LHCN-M2 (cell line): ENCODE data around the gene FAM149A. TPM values are rescaled to one million over a fixed set of nuclear protein-coding genes. Genes with fewer than 3 reads are reported as not detected.

Experiments
- DNase-seq: peaks from one replicate; pipeline ENCODE4 v3.0.0-alpha.2; 2012; ENCODE audit warnings: low read depth
- polyA plus RNA-seq: library from polyadenylated mRNA; unstranded; fragments of >200 nt; gene quantifications from one replicate; pipeline ENCODE4 v1.2.1, GENCODE V29; 2012; ENCODE audit warnings: missing spikeins
- total RNA-seq: library from RNA; depleted of rRNA; stranded (reverse); fragments of >200 nt; gene quantifications from 2 replicates; pipeline ENCODE4 v1.2.3, GENCODE V29; 2014; rRNA removed

Gene FAM149A
- 1.3 and 1.6 TPM in 2 replicates for total RNA-seq
- polyA plus RNA-seq = 1.6 TPM

GRCh38 chr4:186104114-186104889 lies at the start of gene FAM149A:
Gene FAM149A, plus strand, starts transcription at chr4:186104704.
- no peak for DNase-seq

- no peak for DNase-seq
These were observed 46.1 kb upstream of the FAM149A start for GRCh38 chr4:186058253-186058979.

GRCh38 chr4:186058980-186059316 lies 45.6 kb upstream of the FAM149A start:
- DNase-seq = no peak

DNA sequence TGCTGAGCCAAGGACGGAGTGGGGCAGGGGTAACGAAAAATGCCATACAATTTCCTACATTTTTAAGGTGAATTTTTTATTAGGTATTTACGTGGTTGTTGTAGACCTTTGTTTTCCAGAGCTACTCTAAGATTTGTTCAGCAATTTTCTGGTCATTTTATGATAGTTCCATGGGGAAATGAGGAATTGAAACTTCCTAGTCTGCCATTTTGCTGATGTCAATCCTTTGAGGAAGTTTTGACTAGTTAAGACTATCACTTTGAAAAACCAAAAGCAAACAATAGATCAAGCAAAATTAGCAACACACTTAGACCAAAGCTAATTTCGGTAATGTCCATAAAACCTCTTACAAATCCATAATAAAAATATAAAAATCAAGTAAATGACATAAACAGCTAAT lies 42.6 kb upstream of the FAM149A start:
- DNase-seq = no peak

GRCh38 chr4:186067757-186068385 lies 36.6 kb upstream of the FAM149A start:
- DNase-seq = peak; percentile 82

- peak; percentile 48 for DNase-seq
These were observed 35.7 kb upstream of the FAM149A start, which contains the start of gene TLR3 for GRCh38 chr4:186068581-186069348. Gene TLR3, plus strand, starts transcription at chr4:186069156. Its CDS starts 7,464 bp downstream, at chr4:186076620.

GRCh38 chr4:186069729-186070128 lies 34.8 kb upstream of the FAM149A start:
- no peak for DNase-seq

GRCh38 chr4:186072516-186072915 lies 32.0 kb upstream of the FAM149A start:
- no peak for DNase-seq

DNA sequence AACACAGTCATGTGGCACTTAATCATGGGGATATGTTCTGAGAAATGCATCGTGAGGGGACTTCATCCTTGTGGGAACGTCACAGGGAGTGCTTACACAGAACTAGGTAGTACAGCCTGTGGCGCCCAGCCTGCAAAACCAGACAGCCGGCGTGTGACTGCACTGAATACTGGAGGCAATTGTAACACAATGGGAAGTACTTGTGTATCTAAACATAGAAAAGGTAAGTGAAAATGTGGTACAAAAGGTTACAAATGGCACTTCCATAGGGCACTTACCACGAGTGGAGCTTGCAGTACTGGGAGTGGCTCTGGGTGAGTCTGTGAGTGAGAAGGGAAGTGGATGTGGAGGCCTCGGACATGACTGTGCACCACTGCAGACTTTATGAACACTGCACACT lies 30.3 kb upstream of the FAM149A start:
- DNase-seq = no peak

DNA sequence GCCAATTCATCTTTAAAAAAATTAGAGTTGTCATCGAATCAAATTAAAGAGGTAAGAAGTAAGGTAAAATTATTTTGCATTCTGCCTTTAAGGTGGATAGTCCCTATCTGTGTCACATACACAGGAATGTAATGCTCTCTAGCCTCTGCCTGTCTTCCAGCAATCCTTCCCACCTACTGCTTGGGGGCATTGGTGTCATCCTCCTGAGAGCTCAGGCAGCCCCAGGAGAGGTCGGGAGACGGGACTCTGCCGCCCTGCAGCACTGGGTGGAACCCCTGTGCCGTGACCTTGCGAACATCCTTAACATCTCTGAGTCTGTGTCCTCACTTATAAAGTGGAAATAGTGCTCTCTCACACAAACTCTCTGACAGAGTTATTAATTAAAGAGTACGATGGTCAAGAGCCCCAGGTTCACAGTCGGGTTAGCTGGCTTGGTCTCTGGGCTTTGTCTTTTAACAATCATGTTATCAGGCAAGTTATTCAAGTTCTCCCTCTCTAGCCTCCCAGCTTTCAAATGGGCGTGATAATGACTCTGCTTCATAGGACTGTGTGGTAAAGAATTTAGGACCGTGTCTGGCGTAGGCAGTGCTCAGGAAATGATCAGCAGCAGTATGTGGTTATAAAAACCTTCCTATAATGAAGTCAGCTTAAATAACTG lies 25.4 kb upstream of the FAM149A start:
- no peak for DNase-seq

DNA sequence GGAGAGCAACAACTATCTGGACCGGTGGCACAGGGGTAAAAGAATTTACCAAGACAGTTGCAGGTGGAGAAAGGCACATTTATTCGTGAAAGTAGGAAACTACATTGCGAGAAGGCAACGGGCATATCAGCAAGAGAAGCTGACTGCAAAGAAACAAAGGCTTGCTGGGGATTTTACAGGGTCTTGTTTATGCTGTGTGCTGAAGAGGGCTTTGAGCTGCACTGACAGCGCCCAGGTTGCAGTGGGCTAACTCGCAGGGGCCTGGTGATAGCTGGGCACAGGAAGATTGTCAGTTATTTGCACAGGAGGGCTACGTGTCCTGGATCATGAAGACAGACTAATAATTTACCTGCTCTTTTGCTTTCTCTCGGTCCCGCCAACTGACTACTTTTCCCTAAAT lies 24.8 kb upstream of the FAM149A start:
- DNase-seq = no peak

- DNase-seq = no peak
These were observed 23.2 kb upstream of the FAM149A start for GRCh38 chr4:186081202-186081807.

- DNase-seq = no peak
These were observed 22.3 kb upstream of the FAM149A start for GRCh38 chr4:186082221-186082620.

- no peak for DNase-seq
These were observed 16.0 kb upstream of the FAM149A start for GRCh38 chr4:186088523-186088922.

- DNase-seq = no peak
These were observed 12.2 kb upstream of the FAM149A start for GRCh38 chr4:186092296-186092695.

- no peak for DNase-seq
These were observed 9.1 kb upstream of the FAM149A start for GRCh38 chr4:186095406-186095805.

- no peak for DNase-seq
These were observed 7.8 kb upstream of the FAM149A start for GRCh38 chr4:186096681-186097165.

DNA sequence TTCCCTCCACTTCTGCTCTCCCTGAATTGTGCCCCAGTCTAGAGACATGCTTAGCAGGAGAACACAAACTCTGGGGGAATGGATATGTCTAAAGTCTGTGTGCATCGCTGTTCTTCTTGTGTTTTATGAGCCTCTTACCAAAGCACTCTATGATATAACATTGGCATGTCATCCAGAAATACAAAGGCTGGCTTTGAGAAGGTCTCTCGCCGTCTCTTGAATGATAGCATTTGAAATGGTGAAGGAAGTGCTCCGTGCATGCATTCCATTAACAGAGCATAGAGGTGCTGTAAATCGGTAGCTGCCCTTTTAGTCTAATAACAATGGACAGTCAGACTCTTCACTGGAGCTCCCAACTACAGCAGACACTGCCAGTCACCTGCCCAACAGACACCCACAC lies 7.1 kb upstream of the FAM149A start:
- no peak for DNase-seq

- no peak for DNase-seq
These were observed 1.6 kb upstream of the FAM149A start for GRCh38 chr4:186102931-186103330.

DNA sequence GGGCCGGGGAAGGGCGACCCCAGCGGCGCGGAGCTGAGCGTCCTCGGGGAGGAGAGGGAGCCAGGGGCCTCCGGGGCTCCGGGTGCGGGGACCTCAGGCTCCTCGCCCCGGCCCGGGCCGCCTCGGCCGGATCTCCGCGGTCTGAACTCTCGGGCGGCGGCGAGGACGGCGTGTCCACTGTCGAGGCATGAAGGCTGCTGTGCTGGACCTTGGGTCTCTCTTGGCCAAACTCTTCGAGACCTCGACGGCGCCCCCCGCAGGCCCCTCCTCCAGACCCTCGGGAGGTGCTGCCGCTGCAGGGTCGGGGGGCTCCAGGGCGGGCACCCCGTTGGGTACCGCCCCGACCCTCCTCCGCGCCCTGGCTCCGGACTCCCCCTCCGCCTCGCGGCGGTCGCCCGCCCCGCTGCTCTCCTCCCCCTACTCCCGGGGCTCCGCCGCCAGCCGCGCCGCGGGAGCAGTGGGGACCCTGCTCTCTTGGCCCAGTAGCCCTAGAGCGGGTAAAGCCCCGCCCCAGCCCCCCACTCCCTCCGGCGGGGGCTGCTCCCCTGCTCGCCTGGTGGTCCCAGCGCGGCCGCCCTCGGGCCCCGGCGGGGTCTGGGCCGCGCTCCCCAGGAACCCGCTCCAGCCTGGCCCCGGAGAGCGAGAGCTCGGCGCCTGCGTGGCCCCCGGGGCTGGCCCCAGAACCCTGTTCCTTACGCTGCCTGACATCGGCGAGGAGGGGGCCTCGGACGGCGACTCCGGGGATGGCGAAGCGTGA lies 564 bp downstream of the FAM149A start:
- no peak for DNase-seq
